Mesothelial cell of epicardium (in vitro differentiated cells): ENCODE results near the gene SLC2A11. TPM values are rescaled to one million over a fixed set of nuclear protein-coding genes. Genes with fewer than 3 reads are reported as not detected.
"Not testable (repeated sequence)": the region's sequence is repeated elsewhere in the genome, so short reads cannot be mapped to it uniquely, and the experiment has no call there.

ENCODE experiments used
- DNase-seq, 2 experiments: peaks; one replicate each; pipeline ENCODE4 v3.0.0; 2021; ENCODE audit warnings: low spot score in 2 of 2; ENCODE audit not compliant: unreplicated experiment in 2 of 2
- H3K27ac Mint-ChIP-seq: 2 replicates; pipeline ENCODE4 v1.8.0; 2021; ENCODE audit warnings: mixed read lengths
- H3K27me3 Mint-ChIP-seq: 2 replicates; pipeline ENCODE4 v1.8.0; 2021; ENCODE audit warnings: low read depth, mixed read lengths
- H3K36me3 Mint-ChIP-seq: 2 replicates; pipeline ENCODE4 v1.8.0; 2021; ENCODE audit warnings: mixed read lengths
- H3K4me1 Mint-ChIP-seq: 2 replicates; pipeline ENCODE4 v1.8.0; 2021; ENCODE audit warnings: mixed read lengths
- H3K4me3 Mint-ChIP-seq: 2 replicates; pipeline ENCODE4 v1.8.0; 2021; ENCODE audit warnings: mild to moderate bottlenecking, moderate library complexity, mixed read lengths
- H3K9me3 Mint-ChIP-seq: 2 replicates; pipeline ENCODE4 v1.8.0; 2021; ENCODE audit warnings: mixed read lengths
- total RNA-seq: library from RNA; stranded (reverse); gene quantifications from 3 replicates; pipeline ENCODE4 v1.2.1, GENCODE V29; 2021
- TF ChIP-seq, protein P1 (sequence below): fragments of 200-600 bp; sonication (generic); IDR thresholded peaks from one replicate; pipeline ENCODE4 v1.5.0; 2021; ENCODE audit warnings: antibody characterized with exemption; ENCODE audit not compliant: unreplicated experiment

Gene SLC2A11
- total RNA-seq, 1 donor from 2014 or later, result 112 TPM

GRCh38 chr22:23915290-23915689, 57.6 kb downstream of the SLC2A11 start:
- Mint-ChIP-seq H3K4me1 (peaks cover 18% of the 10 kb centered on the region), H3K36me3 (peaks cover 6% of the 10 kb centered on the region), H3K27me3 (no peaks in the 10 kb centered on the region), H3K9me3 (no peaks in the 10 kb centered on the region), H3K4me3 (no peak overlapping the region), H3K27ac (no peak overlapping the region)
- TF ChIP-seq, protein P1, sequence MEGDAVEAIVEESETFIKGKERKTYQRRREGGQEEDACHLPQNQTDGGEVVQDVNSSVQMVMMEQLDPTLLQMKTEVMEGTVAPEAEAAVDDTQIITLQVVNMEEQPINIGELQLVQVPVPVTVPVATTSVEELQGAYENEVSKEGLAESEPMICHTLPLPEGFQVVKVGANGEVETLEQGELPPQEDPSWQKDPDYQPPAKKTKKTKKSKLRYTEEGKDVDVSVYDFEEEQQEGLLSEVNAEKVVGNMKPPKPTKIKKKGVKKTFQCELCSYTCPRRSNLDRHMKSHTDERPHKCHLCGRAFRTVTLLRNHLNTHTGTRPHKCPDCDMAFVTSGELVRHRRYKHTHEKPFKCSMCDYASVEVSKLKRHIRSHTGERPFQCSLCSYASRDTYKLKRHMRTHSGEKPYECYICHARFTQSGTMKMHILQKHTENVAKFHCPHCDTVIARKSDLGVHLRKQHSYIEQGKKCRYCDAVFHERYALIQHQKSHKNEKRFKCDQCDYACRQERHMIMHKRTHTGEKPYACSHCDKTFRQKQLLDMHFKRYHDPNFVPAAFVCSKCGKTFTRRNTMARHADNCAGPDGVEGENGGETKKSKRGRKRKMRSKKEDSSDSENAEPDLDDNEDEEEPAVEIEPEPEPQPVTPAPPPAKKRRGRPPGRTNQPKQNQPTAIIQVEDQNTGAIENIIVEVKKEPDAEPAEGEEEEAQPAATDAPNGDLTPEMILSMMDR, result no peak
- DNase-seq, result no peak

GRCh38 chr22:23920267-23920611, 62.6 kb downstream of the SLC2A11 start:
- H3K27me3 Mint-ChIP-seq, DNase-seq, H3K4me1 Mint-ChIP-seq, H3K9me3 Mint-ChIP-seq, H3K4me3 Mint-ChIP-seq: not testable (repeated sequence)
- H3K27ac Mint-ChIP-seq, result peak overlapping the region; percentile 92
- H3K36me3 Mint-ChIP-seq, result peaks cover 31% of the 10 kb centered on the region

GRCh38 chr22:23921586-23922201, 64.0 kb downstream of the SLC2A11 start:
- DNase-seq, H3K27me3 Mint-ChIP-seq, H3K4me1 Mint-ChIP-seq, H3K9me3 Mint-ChIP-seq, H3K4me3 Mint-ChIP-seq: not testable (repeated sequence)
- H3K27ac Mint-ChIP-seq, result peak overlapping the region; percentile 48
- peaks cover 43% of the 10 kb centered on the region for H3K36me3 Mint-ChIP-seq

DNA sequence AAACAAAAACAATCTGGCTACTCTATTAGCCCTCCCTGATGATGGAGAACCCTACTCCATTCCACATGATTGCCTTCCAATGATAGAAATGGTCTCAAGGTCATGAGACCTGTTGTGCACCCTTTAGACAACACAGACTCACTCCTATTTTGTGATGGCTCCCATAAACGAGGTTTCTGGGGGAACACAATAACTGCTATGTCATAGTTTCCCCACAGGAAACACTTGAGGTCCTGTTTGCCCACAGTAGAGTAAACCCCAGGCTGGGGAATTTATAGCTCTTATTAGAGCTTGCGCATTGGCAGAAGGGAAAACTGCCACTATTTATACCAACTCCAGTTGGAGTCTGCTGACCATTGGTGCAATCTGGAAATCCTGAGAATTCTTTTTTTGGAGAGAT, 65.2 kb downstream of the SLC2A11 start:
- TF ChIP-seq, protein P1, result no peak
- DNase-seq, result no peak
- Mint-ChIP-seq H3K4me3 (no peak overlapping the region), H3K27me3 (no peaks in the 10 kb centered on the region), H3K9me3 (peaks cover 6% of the 10 kb centered on the region), H3K36me3 (peaks cover 52% of the 10 kb centered on the region), H3K27ac (no peak overlapping the region), H3K4me1 (peaks cover 5% of the 10 kb centered on the region)

GRCh38 chr22:23925020-23925606, 67.4 kb downstream of the SLC2A11 start:
- H3K4me3 Mint-ChIP-seq, result no peak overlapping the region
- peaks cover 5% of the 10 kb centered on the region for H3K4me1 Mint-ChIP-seq
- H3K27me3 Mint-ChIP-seq, result no peaks in the 10 kb centered on the region
- peaks cover 60% of the 10 kb centered on the region for H3K36me3 Mint-ChIP-seq
- TF ChIP-seq, protein P1, result no peak
- no peak for DNase-seq
- peaks cover 6% of the 10 kb centered on the region for H3K9me3 Mint-ChIP-seq
- H3K27ac Mint-ChIP-seq, result no peak overlapping the region

DNA sequence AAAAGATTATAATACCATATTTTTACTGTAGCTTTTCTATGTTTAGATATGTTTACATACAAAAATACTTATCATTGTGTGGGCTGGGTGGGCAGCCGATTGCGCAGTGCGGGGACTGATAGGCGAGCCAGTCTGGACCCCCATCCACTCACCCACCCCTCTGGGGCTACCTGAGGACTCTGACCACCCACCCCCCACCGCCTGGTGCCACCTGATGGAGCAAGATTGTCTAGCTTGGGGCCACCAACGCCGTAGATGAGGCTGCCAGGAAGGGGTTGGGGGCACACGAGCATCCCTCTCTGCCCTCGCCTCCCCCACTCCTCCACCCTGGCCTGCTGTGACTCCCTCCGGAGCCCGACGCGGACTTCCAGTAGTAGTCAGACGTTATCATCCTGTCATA, 68.9 kb downstream of the SLC2A11 start:
- Mint-ChIP-seq H3K27ac (no peak overlapping the region), H3K4me3 (no peak overlapping the region), H3K27me3 (no peaks in the 10 kb centered on the region), H3K4me1 (peaks cover 5% of the 10 kb centered on the region), H3K9me3 (peaks cover 12% of the 10 kb centered on the region), H3K36me3 (peaks cover 62% of the 10 kb centered on the region)
- no peak for DNase-seq
- TF ChIP-seq, protein P1, result no peak

Other genes with a start within 250 kb of the SLC2A11 start
- gene DRICH1, start 225.6 kb upstream of the SLC2A11 start, total RNA-seq, result 0.31 to 0.68 TPM (median 0.65 TPM) in 3 replicates
- gene RGL4, start 166.9 kb upstream of the SLC2A11 start, total RNA-seq, result 0.07 TPM in 1 of 3 replicates, not detected in the others
- 17.8 to 18.7 TPM (median 18.2 TPM) in 3 replicates for gene ZNF70, start 106.8 kb upstream of the SLC2A11 start, total RNA-seq
- 0.52 TPM in 1 of 3 replicates, not detected in the others for gene VPREB3, start 103.5 kb upstream of the SLC2A11 start, total RNA-seq
- gene C22orf15, start 94.9 kb upstream of the SLC2A11 start, total RNA-seq, result 0.36 to 0.82 TPM (median 0.52 TPM) in 3 replicates
- 56.6 to 61.9 TPM (median 61.8 TPM) in 3 replicates for gene CHCHD10, start 89.9 kb upstream of the SLC2A11 start, total RNA-seq
- gene MMP11, start 85.0 kb upstream of the SLC2A11 start, total RNA-seq, result 510 to 566 TPM (median 528 TPM) in 3 replicates
- 182 to 192 TPM (median 184 TPM) in 3 replicates for gene SMARCB1, start 70.9 kb upstream of the SLC2A11 start, total RNA-seq
- 23.5 to 25.8 TPM (median 24.8 TPM) in 3 replicates for gene DERL3, start 18.9 kb upstream of the SLC2A11 start, total RNA-seq
- gene MIF, start 36.5 kb downstream of the SLC2A11 start, total RNA-seq, result 916 to 949 TPM (median 925 TPM) in 3 replicates
- 3.6 to 3.7 TPM (median 3.7 TPM) in 3 replicates for gene GSTT2B, start 103.3 kb downstream of the SLC2A11 start, total RNA-seq
- gene DDTL, start 109.0 kb downstream of the SLC2A11 start, total RNA-seq, result not detected in 3 replicates
- gene DDT, start 116.6 kb downstream of the SLC2A11 start, total RNA-seq, result 80.0 to 85.3 TPM (median 80.3 TPM) in 3 replicates
- gene GSTT2, start 122.3 kb downstream of the SLC2A11 start, total RNA-seq, result 0.29 TPM in 1 of 3 replicates, not detected in the others
- not detected in 3 replicates for gene GSTT4, start 147.6 kb downstream of the SLC2A11 start, total RNA-seq
- gene CABIN1, start 153.4 kb downstream of the SLC2A11 start, total RNA-seq, result 67.8 to 74.4 TPM (median 69.5 TPM) in 3 replicates